HL-60 (cell line): ENCODE data around the gene RNFT2.

ENCODE experiments used
- DNase-seq, 2 experiments: peaks; one replicate each; pipeline ENCODE4 v3.0.0-alpha.2; 2010 to 2020; ENCODE audit warnings: low read depth in 1 of 2, low spot score in 1 of 2
- H3K27ac ChIP-seq: fragments of 250-450 bp; sonication (Bioruptor Pico); replicated peaks from 2 replicates; pipeline ENCODE4 v1.5.1; 2020; ENCODE audit warnings: mild to moderate bottlenecking, moderate library complexity
- H3K27me3 ChIP-seq: fragments of 250-450 bp; sonication (Bioruptor Pico); 2 replicates; pipeline ENCODE4 v1.5.1; 2021; ENCODE audit warnings: mild to moderate bottlenecking, moderate library complexity; ENCODE audit not compliant: insufficient read depth, poor library complexity, severe bottlenecking
- H3K4me3 ChIP-seq: replicated peaks from 2 replicates; pipeline ENCODE4 v1.5.1; 2011; ENCODE audit warnings: mild to moderate bottlenecking, control low read depth, low read length; ENCODE audit not compliant: insufficient read depth
- GABPA ChIP-seq: IDR thresholded peaks from 2 replicates; pipeline ENCODE4 v1.6.1; 2012; ENCODE audit warnings: low read depth
- POLR2AphosphoS5 ChIP-seq: IDR thresholded peaks from 2 replicates; pipeline ENCODE4 v1.6.1; 2012; ENCODE audit warnings: low read depth
- SPI1 ChIP-seq: IDR thresholded peaks from 2 replicates; pipeline ENCODE4 v1.6.1; 2012; ENCODE audit warnings: low read depth, mild to moderate bottlenecking, borderline replicate concordance
- TF ChIP-seq, protein P1 (sequence below): IDR thresholded peaks from 2 replicates; pipeline ENCODE4 v1.6.1; 2012; ENCODE audit warnings: low read depth; ENCODE audit not compliant: insufficient replicate concordance
- TF ChIP-seq, protein P2 (sequence below): IDR thresholded peaks from one replicate; pipeline ENCODE4 v1.5.1; 2011; ENCODE audit warnings: low read length, control low read depth, inconsistent platforms; ENCODE audit not compliant: insufficient read depth

Gene RNFT2

GRCh38 chr12:116698554-116699075, 39.5 kb upstream of the RNFT2 start:
- Histone ChIP-seq H3K4me3 (no peak overlapping the region), H3K27me3 (no peaks in the 10 kb centered on the region), H3K27ac (no peak overlapping the region)
- no peak for DNase-seq
- TF ChIP-seq GABPA (no peak), SPI1 (no peak), POLR2AphosphoS5 (no peak)
- TF ChIP-seq, protein P1, sequence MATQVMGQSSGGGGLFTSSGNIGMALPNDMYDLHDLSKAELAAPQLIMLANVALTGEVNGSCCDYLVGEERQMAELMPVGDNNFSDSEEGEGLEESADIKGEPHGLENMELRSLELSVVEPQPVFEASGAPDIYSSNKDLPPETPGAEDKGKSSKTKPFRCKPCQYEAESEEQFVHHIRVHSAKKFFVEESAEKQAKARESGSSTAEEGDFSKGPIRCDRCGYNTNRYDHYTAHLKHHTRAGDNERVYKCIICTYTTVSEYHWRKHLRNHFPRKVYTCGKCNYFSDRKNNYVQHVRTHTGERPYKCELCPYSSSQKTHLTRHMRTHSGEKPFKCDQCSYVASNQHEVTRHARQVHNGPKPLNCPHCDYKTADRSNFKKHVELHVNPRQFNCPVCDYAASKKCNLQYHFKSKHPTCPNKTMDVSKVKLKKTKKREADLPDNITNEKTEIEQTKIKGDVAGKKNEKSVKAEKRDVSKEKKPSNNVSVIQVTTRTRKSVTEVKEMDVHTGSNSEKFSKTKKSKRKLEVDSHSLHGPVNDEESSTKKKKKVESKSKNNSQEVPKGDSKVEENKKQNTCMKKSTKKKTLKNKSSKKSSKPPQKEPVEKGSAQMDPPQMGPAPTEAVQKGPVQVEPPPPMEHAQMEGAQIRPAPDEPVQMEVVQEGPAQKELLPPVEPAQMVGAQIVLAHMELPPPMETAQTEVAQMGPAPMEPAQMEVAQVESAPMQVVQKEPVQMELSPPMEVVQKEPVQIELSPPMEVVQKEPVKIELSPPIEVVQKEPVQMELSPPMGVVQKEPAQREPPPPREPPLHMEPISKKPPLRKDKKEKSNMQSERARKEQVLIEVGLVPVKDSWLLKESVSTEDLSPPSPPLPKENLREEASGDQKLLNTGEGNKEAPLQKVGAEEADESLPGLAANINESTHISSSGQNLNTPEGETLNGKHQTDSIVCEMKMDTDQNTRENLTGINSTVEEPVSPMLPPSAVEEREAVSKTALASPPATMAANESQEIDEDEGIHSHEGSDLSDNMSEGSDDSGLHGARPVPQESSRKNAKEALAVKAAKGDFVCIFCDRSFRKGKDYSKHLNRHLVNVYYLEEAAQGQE: no peak
- TF ChIP-seq, protein P2, sequence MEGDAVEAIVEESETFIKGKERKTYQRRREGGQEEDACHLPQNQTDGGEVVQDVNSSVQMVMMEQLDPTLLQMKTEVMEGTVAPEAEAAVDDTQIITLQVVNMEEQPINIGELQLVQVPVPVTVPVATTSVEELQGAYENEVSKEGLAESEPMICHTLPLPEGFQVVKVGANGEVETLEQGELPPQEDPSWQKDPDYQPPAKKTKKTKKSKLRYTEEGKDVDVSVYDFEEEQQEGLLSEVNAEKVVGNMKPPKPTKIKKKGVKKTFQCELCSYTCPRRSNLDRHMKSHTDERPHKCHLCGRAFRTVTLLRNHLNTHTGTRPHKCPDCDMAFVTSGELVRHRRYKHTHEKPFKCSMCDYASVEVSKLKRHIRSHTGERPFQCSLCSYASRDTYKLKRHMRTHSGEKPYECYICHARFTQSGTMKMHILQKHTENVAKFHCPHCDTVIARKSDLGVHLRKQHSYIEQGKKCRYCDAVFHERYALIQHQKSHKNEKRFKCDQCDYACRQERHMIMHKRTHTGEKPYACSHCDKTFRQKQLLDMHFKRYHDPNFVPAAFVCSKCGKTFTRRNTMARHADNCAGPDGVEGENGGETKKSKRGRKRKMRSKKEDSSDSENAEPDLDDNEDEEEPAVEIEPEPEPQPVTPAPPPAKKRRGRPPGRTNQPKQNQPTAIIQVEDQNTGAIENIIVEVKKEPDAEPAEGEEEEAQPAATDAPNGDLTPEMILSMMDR: no peak

DNA sequence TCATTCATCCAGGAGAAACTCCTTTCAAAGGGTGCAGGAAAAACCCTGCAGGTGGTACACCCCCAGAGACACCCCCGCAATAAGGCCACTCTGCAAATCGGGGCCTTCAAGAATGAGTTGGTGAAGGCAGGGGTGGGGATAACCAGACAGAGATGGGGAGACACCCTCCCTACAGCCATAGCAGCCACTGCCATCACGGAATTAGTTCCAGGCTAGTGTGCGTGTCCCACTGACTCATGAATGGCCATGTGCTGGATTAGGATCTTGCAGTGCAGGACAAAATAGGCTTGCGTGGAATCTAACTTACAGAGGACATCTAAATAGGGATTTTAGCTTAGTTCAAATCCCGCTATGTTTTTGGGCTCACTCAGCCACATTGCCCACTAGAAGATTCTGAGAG, 38.0 kb upstream of the RNFT2 start:
- Histone ChIP-seq H3K27me3 (no peaks in the 10 kb centered on the region), H3K27ac (no peak overlapping the region), H3K4me3 (no peak overlapping the region)
- TF ChIP-seq, protein P2: no peak
- no peak for TF ChIP-seq GABPA
- no peak for TF ChIP-seq SPI1
- no peak; the same call in 1 of the 2 replicates for TF ChIP-seq POLR2AphosphoS5
- TF ChIP-seq, protein P1: no peak
- no peak for DNase-seq

DNA sequence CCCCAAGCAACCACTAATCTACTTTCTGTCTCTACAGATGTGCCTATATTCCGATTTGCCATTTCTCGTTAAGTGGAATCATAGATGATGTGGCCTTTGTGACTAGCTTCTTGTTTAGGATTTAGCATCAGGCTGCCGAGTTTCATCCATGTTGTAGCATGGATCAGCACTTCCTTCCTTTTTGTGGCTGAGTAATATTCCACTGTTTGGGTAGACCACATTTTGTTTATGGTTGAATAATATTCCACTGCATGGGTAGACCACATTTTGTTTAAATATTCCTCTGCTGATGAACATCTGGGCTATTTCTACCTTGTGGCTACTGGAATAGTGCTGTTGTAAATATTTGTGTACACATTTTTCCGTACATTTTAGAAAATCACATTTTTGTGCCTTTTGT, 36.7 kb upstream of the RNFT2 start:
- no peak overlapping the region for H3K27ac ChIP-seq
- TF ChIP-seq, protein P1: no peak
- TF ChIP-seq GABPA (no peak), POLR2AphosphoS5 (no peak), SPI1 (no peak)
- TF ChIP-seq, protein P2: no peak
- no peaks in the 10 kb centered on the region for H3K27me3 ChIP-seq
- no peak for DNase-seq
- no peak overlapping the region for H3K4me3 ChIP-seq
